Measurements from ENCODE around the gene LIMS2.

- TF ChIP-seq SUZ12 (IDR thresholded peaks at IDR 0.05; ENCODE audit: extremely low read depth, insufficient read depth, insufficient read length) (no peak), ZNF274 (IDR thresholded peaks at IDR 0.05; ENCODE audit: low read depth, low read length) (no peak)
These were observed 10.5 kb downstream of the LIMS2 start for GRCh38 chr2:127664895-127665225.

Measured in NT2/D1 (cell line).